DND-41 (cell line): ENCODE results near the gene PTPRN.
A peak's percentile ranks its signal among the peaks of the same experiment; 100 is the strongest.

Source experiments
- ATAC-seq: fragments of 200-7000 bp; cut with Tn5 transposase; 3 replicates; pipeline ENCODE4 v1.9.1; 2021; ENCODE audit warnings: low read depth; ENCODE audit not compliant: insufficient read depth
- DNase-seq: peaks from one replicate; pipeline ENCODE4 v3.0.0-alpha.2; 2020
- H2AFZ ChIP-seq: 2 replicates; pipeline ENCODE4 v1.6.0; 2012; ENCODE audit warnings: low read depth, low read length
- H3K27ac ChIP-seq: 2 replicates; pipeline ENCODE4 v1.5.1; 2012; ENCODE audit warnings: low read length, inconsistent platforms
- H3K27me3 ChIP-seq: fragments of 200-600 bp; sonication (generic); 2 replicates; pipeline ENCODE4 v1.6.0; 2012; ENCODE audit warnings: low read length, mild to moderate bottlenecking, inconsistent platforms; ENCODE audit not compliant: insufficient read depth, poor library complexity
- H3K36me3 ChIP-seq: 2 replicates; pipeline ENCODE4 v1.5.1; 2012; ENCODE audit warnings: low read length, inconsistent platforms; ENCODE audit not compliant: insufficient read depth
- H3K4me1 ChIP-seq: 2 replicates; pipeline ENCODE4 v1.5.1; 2012; ENCODE audit warnings: mild to moderate bottlenecking, low read length; ENCODE audit not compliant: insufficient read depth
- H3K4me2 ChIP-seq: 2 replicates; pipeline ENCODE4 v1.6.0; 2012; ENCODE audit warnings: mild to moderate bottlenecking, moderate library complexity, low read length, inconsistent platforms; ENCODE audit not compliant: insufficient read depth
- H3K4me3 ChIP-seq, 2 experiments: fragments of 200-600 bp in 1 of 2; shearing (Covaris generic) in 1 of 2; 2 replicates each; pipeline ENCODE4 v1.5.1; 2012 to 2016; ENCODE audit warnings: inconsistent platforms in 2 of 2, low read length in 2 of 2, mild to moderate bottlenecking in 2 of 2, low read depth in 1 of 2, moderate library complexity in 1 of 2
- H3K79me2 ChIP-seq: 2 replicates; pipeline ENCODE4 v1.6.0; 2012; ENCODE audit warnings: low read length, inconsistent platforms; ENCODE audit not compliant: insufficient read depth
- H3K9ac ChIP-seq: 2 replicates; pipeline ENCODE4 v1.6.0; 2012; ENCODE audit warnings: low read depth, mild to moderate bottlenecking, inconsistent platforms, low read length, moderate library complexity
- H3K9me3 ChIP-seq: 2 replicates; pipeline ENCODE4 v1.5.1; 2012; ENCODE audit warnings: low read length, moderate library complexity, mild to moderate bottlenecking, inconsistent platforms; ENCODE audit not compliant: insufficient read depth, severe bottlenecking
- H4K20me1 ChIP-seq: 2 replicates; pipeline ENCODE4 v1.6.0; 2012; ENCODE audit warnings: low read length; ENCODE audit not compliant: insufficient read depth
- CTCF ChIP-seq: IDR thresholded peaks from 2 replicates; pipeline ENCODE4 v1.5.1; 2012; ENCODE audit warnings: borderline replicate concordance, low read length, moderate library complexity, mild to moderate bottlenecking; ENCODE audit not compliant: poor library complexity, severe bottlenecking; ENCODE audit errors: extremely low read depth
- EZH2 ChIP-seq: IDR thresholded peaks from 3 replicates; pipeline ENCODE4 v1.6.1; 2012; ENCODE audit warnings: borderline replicate concordance, low read depth, mild to moderate bottlenecking, moderate library complexity, low read length, inconsistent platforms; ENCODE audit not compliant: severe bottlenecking

The PTPRN gene

GRCh38 chr2:219293736-219294231 is 15.4 kb downstream of the PTPRN start:
- Histone ChIP-seq H3K9ac (peak overlapping the region; percentile 64; the same call in 1 of the 2 replicates), H2AFZ (peak overlapping the region; percentile 93; the same call in 1 of the 2 replicates)
- ATAC-seq, result no peak

GRCh38 chr2:219292616-219293015 is 16.6 kb downstream of the PTPRN start:
- ATAC-seq (no peak), DNase-seq (peak; percentile 0)
- H3K9ac ChIP-seq, result no peak overlapping the region
- no peak overlapping the region for H2AFZ ChIP-seq
- H3K36me3 ChIP-seq, result no peaks in the 10 kb centered on the region
- no peak for TF ChIP-seq EZH2
- no peak for TF ChIP-seq CTCF
- H3K27me3 ChIP-seq, result peaks cover 5% of the 10 kb centered on the region
- peaks cover 16% of the 10 kb centered on the region for H3K4me1 ChIP-seq
- no peak overlapping the region for H3K4me2 ChIP-seq
- H3K4me3 ChIP-seq, result no peak overlapping the region
- no peaks in the 10 kb centered on the region for H3K79me2 ChIP-seq
- H3K9me3 ChIP-seq, result no peaks in the 10 kb centered on the region
- no peaks in the 10 kb centered on the region for H4K20me1 ChIP-seq
- no peak overlapping the region for H3K27ac ChIP-seq

More at GRCh38 chr2:219293736-219294231, 15.4 kb downstream of the PTPRN start:
- TF ChIP-seq EZH2 (no peak), CTCF (no peak)
- no peaks in the 10 kb centered on the region for H4K20me1 ChIP-seq
- H3K9me3 ChIP-seq, result no peaks in the 10 kb centered on the region
- no peaks in the 10 kb centered on the region for H3K79me2 ChIP-seq
- peak overlapping the region; percentile 86 for H3K4me2 ChIP-seq
- H3K27me3 ChIP-seq, result peaks cover 5% of the 10 kb centered on the region
- H3K4me3 ChIP-seq, result no peak overlapping the region
- peaks cover 17% of the 10 kb centered on the region for H3K4me1 ChIP-seq
- peak; percentile 2 for DNase-seq
- no peak overlapping the region for H3K27ac ChIP-seq
- H3K36me3 ChIP-seq, result no peaks in the 10 kb centered on the region

GRCh38 chr2:219291910-219292490 is 17.2 kb downstream of the PTPRN start:
- H3K79me2 ChIP-seq, result no peaks in the 10 kb centered on the region

More at GRCh38 chr2:219291910-219292490, 17.2 kb downstream of the PTPRN start:
- H3K4me2 ChIP-seq, result no peak overlapping the region
- H4K20me1 ChIP-seq, result no peaks in the 10 kb centered on the region
- ATAC-seq, result no peak
- H2AFZ ChIP-seq, result no peak overlapping the region
- no peaks in the 10 kb centered on the region for H3K36me3 ChIP-seq
- peaks cover 16% of the 10 kb centered on the region for H3K4me1 ChIP-seq
- no peak overlapping the region for H3K4me3 ChIP-seq
- H3K9me3 ChIP-seq, result no peaks in the 10 kb centered on the region
- no peak overlapping the region for H3K9ac ChIP-seq
- DNase-seq, result no peak
- TF ChIP-seq EZH2, result no peak
- TF ChIP-seq CTCF, result no peak
- no peak overlapping the region for H3K27ac ChIP-seq
- peaks cover 5% of the 10 kb centered on the region for H3K27me3 ChIP-seq
